Ramos (cell line): ENCODE data around the gene DPYSL5.

Source experiments
- in situ Hi-C: fragments of 300-500 bp; cut with MboI; formaldehyde crosslinking; loops from one replicate; pipeline ENCODE4 v1.14.3; 2022; ENCODE audit warnings: low sequenced_read_pairs; ENCODE audit not compliant: unreplicated experiment

Gene DPYSL5

DNA sequence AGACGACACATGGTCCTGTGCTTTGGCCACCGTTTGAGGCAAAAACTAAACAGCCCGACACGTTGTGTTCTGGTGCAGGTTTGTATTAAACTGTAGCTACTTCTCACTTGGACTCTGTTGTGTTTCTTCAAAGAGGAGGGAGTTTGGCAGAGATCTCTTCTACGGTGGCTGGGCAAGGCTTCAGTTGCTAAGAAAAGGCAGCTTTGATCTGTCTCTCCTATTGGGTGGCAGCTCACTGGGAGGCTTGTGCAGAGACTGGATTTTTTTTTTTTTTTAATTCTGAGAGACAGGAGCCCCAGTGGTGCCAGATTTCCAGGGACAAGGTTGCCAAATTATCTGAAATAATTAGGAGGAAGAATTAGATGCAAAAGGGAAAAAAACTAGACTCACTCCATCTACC lies 102.3 kb downstream of the DPYSL5 start:
- in situ Hi-C loops: no loop called here

DNA sequence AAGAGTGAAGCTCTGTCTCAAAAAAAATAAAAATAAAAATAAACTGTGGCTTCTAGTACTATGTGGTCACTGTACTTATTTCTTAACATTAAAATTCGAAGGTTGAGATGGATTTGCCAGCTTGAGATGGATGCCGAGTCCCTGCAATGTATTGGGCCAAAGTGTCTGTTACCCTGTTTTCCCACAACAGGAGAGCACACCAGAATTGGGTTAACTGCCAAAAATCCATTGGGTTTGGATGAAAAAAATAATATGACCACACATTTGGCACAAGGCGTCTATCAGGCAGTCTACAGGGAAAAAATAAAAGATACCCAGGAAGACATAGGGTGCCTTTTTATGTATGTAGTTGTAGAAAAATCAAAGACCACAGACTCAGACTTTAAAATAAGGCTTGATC lies 103.3 kb downstream of the DPYSL5 start:
- in situ Hi-C loops: no loop called here

- in situ Hi-C loops: no loop called here
Observed at GRCh38 chr2:26952374-26952773, 104.4 kb downstream of the DPYSL5 start.

DNA sequence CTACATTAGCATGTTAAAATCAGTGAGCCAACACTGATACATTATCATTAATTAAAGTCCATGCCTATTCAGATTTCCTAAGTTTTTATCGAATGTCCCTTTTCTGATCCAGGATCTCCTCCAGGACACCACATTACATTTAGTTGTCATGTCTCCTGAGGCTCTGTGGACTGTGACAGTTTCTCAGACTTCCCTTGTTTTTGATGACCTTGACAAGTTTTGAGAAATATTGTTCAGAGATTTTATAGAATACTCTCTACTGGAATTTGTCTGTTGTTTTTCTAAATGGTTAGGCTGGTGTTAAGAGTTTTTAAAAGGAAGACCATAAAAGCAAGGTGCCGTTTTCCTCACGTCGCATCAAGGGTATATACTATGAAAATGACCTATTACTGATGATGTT lies 106.2 kb downstream of the DPYSL5 start:
- in situ Hi-C loops: no loop called here

GRCh38 chr2:26957041-26957440 lies 109.1 kb downstream of the DPYSL5 start:
- in situ Hi-C loops: no loop called here

GRCh38 chr2:26957534-26957933 lies 109.6 kb downstream of the DPYSL5 start:
- in situ Hi-C loops: no loop called here

DNA sequence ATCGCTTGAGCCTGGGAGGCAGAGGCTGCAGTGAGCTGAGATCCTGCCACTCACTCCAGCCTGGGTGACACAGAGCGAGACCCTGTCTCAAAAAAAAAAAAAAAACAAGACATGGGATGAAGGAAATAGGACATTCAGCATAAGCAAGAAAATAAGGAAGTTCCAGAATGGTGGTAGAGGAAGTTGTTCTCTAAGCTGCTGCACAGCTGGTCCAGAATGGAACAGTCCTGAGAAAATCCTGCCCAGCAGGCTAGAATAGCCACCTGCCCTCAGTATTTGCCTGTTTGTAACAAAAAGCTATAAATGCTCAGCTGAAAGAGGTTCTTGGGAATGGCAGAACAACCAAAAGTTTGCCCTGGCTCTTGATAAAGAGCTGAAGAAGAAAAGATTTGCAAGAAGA lies 111.4 kb downstream of the DPYSL5 start:
- in situ Hi-C loops: no loop called here

GRCh38 chr2:26964446-26965130 lies 116.7 kb downstream of the DPYSL5 start:
- in situ Hi-C loops: loop anchor here (5.0 to 10.0 kb wide), 3 partner anchors 48 to 333 kb away; partner anchors contain the start of gene KHK

DNA sequence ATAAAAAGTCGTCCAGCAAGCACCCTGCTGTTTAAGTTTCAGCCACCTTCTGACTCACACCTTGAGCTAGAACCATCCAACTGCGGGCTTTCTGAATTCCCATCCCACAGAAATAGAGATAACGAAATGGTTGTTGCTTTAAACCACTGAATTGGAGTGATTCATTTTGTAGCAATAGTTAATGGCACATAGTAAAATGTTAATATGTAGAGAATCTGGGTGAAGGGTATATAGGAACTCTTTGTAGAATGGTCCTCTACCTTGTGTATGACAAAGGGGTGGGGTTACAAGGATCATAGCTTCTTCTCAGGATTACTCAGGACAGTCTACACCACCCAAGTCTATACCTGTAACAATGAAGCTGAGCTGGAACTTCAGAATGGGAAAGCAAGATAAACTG lies 120.1 kb downstream of the DPYSL5 start:
- in situ Hi-C loops: loop anchor here (10.0 kb wide), 1 partner anchor 117 kb away; the partner anchor contains the start of gene KHK

- in situ Hi-C loops: loop anchor here (10.0 kb wide), 1 partner anchor 116 kb away; the partner anchor contains the start of gene KHK
Observed at GRCh38 chr2:26969077-26969844, 121.3 kb downstream of the DPYSL5 start.

GRCh38 chr2:26970244-26970927 lies 122.5 kb downstream of the DPYSL5 start, which contains the start of gene MAPRE3:
MAPRE3 (plus strand) TSS chr2:26970637; CDS start chr2:27022219, 51,582 bp downstream.
- in situ Hi-C loops: no loop called here

- in situ Hi-C loops: no loop called here
Observed at GRCh38 chr2:26970928-26971627, 123.1 kb downstream of the DPYSL5 start.

- in situ Hi-C loops: no loop called here
Observed at GRCh38 chr2:26971911-26972786, 124.2 kb downstream of the DPYSL5 start.

DNA sequence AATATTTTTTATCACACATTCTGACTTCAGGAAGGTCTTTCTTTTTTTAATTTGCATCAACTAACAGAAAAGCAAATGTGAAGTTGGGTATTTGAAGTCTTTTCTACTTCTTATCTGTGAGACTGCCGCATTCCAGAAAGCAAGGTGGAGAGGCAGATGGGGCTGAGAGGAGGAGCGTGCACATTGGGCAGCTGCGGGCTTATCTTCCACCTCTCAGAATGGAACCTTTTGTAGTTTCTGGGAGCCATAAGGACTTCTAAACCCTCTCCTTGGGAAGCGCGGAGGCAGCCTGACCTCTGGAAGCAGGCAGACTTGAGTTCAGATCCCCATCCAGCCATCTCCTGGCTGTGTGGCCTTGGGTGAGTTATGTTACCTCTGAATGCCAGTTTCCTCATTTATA lies 126.4 kb downstream of the DPYSL5 start:
- in situ Hi-C loops: no loop called here

GRCh38 chr2:26975102-26975501 lies 127.2 kb downstream of the DPYSL5 start:
- in situ Hi-C loops: no loop called here

GRCh38 chr2:26975656-26976055 lies 127.7 kb downstream of the DPYSL5 start:
- in situ Hi-C loops: no loop called here

DNA sequence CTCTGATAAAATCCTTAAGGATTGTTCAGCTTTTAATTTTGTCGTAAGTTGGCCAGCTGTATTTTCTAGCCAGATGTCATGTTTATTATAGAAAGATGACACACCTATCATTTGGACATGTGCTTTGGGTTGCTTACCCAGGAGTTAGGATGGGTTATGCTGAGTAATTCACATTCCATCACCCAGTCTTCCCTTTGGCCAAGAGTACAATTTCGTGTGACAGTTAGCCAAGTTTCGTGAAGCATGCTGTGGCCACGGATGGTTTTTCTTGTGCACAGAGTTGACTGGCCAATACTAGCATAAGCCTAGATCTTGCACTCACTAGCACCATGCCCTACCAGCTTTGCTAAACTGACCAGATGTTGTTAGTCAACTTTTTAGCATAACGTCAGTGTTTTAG lies 128.3 kb downstream of the DPYSL5 start:
- in situ Hi-C loops: no loop called here

DNA sequence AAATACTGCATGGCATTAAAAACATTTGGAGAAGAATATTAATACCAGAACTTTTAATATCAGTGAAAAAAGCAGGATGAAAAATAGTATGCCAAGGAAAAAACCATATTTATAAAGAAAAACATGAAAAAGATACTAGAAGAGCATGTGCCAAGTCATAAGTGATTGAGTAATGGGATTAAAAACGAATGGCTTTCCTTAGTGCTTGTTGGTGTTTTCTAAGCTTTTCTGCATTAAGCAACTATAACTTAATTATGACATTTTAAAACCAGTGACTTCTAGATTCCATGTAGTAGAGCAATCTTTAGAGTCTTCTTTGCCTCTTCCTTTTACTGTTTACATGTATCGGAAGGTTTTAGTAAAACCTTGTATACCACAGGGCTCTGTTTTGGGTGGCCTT lies 129.1 kb downstream of the DPYSL5 start:
- in situ Hi-C loops: no loop called here

DNA sequence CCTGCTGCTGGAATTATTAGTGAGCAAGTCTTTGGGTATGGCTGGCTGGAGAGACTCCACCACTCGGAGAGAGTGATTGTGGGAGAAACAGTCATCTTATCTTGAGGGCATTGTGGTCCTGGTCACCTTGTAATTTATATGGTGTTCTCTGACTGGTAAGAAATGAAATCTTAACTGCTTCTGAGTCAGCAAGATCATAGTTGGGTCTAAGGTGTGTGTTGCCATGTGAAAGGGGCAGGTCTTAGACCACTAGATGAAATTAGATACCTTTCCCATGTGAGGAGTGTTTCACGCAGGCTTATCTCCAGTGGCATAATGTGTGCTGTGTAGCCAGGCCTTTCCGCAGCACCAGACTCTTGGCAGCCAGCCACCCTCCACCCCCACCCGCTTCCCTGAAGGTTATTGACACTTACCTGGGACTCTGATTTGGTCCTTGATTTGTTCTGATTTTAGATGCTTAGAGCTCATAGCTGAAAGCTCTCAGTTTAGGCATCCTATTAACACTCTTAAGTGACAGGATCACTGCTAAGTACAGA lies 130.2 kb downstream of the DPYSL5 start:
- in situ Hi-C loops: no loop called here
